Activated naive CD8-positive, alpha-beta T cell treated with anti-CD3 and anti-CD28 coated beads for 36 hours (primary cell): Measurements from ENCODE around the gene HAUS6. TPM values are rescaled to one million over a fixed set of nuclear protein-coding genes. Genes with fewer than 3 reads are reported as not detected.

ENCODE experiments used
- DNase-seq: peaks from one replicate; pipeline ENCODE4 v3.0.0; 2021
- H3K27ac Mint-ChIP-seq: one replicate; pipeline ENCODE4 v1.8.0; 2022; ENCODE audit warnings: mild to moderate bottlenecking, moderate library complexity, mixed read lengths
- H3K27me3 Mint-ChIP-seq: one replicate; pipeline ENCODE4 v1.8.0; 2022; ENCODE audit warnings: mild to moderate bottlenecking, mixed read lengths
- H3K36me3 Mint-ChIP-seq: one replicate; pipeline ENCODE4 v1.8.0; 2021; ENCODE audit warnings: mild to moderate bottlenecking, mixed read lengths
- H3K4me1 Mint-ChIP-seq: one replicate; pipeline ENCODE4 v1.8.0; 2021; ENCODE audit warnings: mixed read lengths
- H3K4me3 Mint-ChIP-seq: one replicate; pipeline ENCODE4 v1.8.0; 2022; ENCODE audit warnings: mild to moderate bottlenecking, moderate library complexity, mixed read lengths
- H3K9me3 Mint-ChIP-seq: one replicate; pipeline ENCODE4 v1.8.0; 2022; ENCODE audit warnings: mixed read lengths
- total RNA-seq, 2 experiments: library from RNA; stranded (reverse); gene quantifications; one replicate each; pipeline ENCODE4 v1.2.3, GENCODE V29; 2021

Gene HAUS6
- total RNA-seq, 2 experiments from 2014 or later: 34.0 to 35.8 TPM

DNA sequence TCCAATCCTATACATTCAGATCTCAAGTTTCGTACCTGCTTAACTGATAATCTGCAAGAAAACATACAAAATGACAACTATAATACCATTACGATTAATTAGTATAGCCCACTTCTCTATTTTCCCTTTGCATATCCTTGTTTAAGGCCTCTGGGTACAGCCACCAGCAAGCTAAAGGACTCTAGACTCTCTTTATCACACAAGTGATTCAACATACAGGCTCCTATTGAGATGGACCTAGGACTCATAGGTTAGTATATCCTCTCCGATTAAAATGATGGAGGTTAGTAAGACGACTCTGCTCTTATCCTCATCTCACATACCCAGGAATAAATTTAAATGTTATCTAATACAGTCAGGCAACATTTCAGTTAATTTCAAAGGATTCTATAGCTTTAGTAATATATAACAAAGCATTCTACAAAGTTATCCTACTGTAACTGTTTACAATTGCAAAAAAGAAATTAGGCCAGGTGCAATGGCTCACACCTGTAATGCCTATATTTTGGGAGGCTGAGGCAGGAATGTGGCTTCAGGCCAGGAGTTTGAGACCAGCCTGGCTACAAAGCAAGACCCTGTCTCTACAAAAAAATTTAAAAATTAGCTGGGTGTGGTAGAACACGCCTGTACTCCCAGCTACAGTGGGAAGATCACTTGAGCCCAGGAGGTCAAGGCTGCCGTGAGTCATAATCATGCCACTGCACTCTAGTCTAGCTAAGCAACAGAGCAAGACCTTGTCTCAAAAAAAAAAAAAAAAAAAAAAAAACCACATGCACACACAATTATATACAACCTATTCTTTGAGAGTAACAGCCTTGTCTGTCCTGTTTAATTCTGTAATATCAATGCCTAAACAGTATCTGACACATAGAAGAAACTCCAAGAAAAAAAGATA, 15.4 kb downstream of the HAUS6 start:
- Mint-ChIP-seq H3K9me3 (no peaks in the 10 kb centered on the region), H3K36me3 (peaks cover 17% of the 10 kb centered on the region), H3K4me1 (no peaks in the 10 kb centered on the region), H3K27me3 (no peaks in the 10 kb centered on the region), H3K4me3 (no peak overlapping the region), H3K27ac (no peak overlapping the region)
- no peak for DNase-seq

DNA sequence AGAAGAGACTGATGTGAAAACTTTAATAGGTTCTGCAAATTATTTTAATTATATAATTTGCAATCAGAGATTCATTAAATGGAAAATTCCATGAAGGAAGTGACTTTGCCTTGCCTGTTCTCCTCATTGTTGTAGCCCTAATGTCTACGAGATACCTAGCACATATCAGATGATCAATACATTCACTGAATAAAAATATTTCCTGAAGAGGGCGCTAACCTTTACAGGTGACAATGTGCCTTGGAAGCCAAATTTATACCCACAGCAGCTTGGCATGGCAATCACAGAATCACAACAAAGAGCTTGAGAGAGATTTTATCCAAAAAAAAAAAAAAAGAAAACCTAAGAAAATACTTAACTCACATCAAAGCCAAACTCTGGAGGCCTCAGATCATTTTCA, 17.4 kb downstream of the HAUS6 start:
- Mint-ChIP-seq H3K36me3 (peaks cover 17% of the 10 kb centered on the region), H3K27ac (no peak overlapping the region), H3K4me1 (no peaks in the 10 kb centered on the region), H3K27me3 (no peaks in the 10 kb centered on the region), H3K9me3 (no peaks in the 10 kb centered on the region), H3K4me3 (no peak overlapping the region)
- DNase-seq: no peak

DNA sequence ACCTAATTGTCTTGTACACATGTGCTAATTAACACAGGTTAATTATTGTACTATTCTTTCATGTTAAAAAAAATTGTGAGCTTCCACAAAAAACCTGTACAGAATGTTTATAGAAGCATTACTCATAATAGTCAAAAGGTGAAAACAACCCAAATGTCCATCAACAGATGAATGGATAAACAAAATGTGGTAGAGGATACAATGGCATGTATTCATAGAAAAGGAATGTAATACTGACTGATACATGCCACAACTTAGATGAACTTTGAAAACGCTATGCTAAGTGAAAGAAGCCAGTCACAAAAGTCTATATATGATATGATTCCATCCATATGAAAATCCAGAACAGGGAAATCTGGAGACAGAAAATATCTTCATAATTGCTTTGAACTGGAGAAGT, 27.9 kb downstream of the HAUS6 start:
- Mint-ChIP-seq H3K36me3 (peaks cover 47% of the 10 kb centered on the region), H3K27ac (no peak overlapping the region)

DNA sequence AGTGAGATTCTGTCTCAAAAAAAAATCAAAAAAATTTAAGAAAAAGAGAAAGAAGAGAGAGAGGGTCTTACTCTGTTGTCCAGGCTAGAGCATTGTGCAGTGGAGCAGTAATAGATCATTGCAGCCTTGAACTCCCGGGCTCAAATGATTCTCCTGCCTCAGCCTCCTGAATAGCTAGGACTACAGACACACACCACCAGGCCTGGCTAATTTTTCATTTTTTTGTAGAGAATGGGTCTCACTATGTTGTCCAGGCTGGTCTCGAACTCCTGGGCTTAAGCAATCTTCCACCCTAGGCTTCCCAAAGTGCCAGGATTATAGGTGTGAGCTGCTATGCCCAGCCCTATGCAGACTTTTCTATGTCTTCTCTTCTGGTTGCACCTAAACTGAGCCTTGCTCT, 28.5 kb downstream of the HAUS6 start:
- no peak for DNase-seq
- no peak overlapping the region for H3K27ac Mint-ChIP-seq
- no peaks in the 10 kb centered on the region for H3K27me3 Mint-ChIP-seq
- no peaks in the 10 kb centered on the region for H3K4me1 Mint-ChIP-seq
- no peak overlapping the region for H3K4me3 Mint-ChIP-seq
- no peaks in the 10 kb centered on the region for H3K9me3 Mint-ChIP-seq
- peaks cover 46% of the 10 kb centered on the region for H3K36me3 Mint-ChIP-seq

More for the DNA sequence above, 27.9 kb downstream of the HAUS6 start:
- no peak for DNase-seq
- Mint-ChIP-seq H3K4me1 (no peaks in the 10 kb centered on the region), H3K9me3 (no peaks in the 10 kb centered on the region), H3K4me3 (no peak overlapping the region), H3K27me3 (no peaks in the 10 kb centered on the region)

GRCh38 chr9:19057033-19057432, 45.7 kb downstream of the HAUS6 start:
- Mint-ChIP-seq H3K4me1 (peaks cover 5% of the 10 kb centered on the region), H3K9me3 (no peaks in the 10 kb centered on the region), H3K36me3 (peaks cover 51% of the 10 kb centered on the region), H3K27ac (no peak overlapping the region), H3K27me3 (no peaks in the 10 kb centered on the region), H3K4me3 (no peak overlapping the region)
- no peak for DNase-seq

- Mint-ChIP-seq H3K4me1 (peaks cover 24% of the 10 kb centered on the region), H3K27me3 (no peaks in the 10 kb centered on the region), H3K36me3 (peaks cover 35% of the 10 kb centered on the region), H3K9me3 (no peaks in the 10 kb centered on the region), H3K27ac (peak overlapping the region; percentile 96), H3K4me3 (peak overlapping the region; percentile 96)
- no peak for DNase-seq
Measured at GRCh38 chr9:19050637-19051591, 51.8 kb downstream of the HAUS6 start.

DNA sequence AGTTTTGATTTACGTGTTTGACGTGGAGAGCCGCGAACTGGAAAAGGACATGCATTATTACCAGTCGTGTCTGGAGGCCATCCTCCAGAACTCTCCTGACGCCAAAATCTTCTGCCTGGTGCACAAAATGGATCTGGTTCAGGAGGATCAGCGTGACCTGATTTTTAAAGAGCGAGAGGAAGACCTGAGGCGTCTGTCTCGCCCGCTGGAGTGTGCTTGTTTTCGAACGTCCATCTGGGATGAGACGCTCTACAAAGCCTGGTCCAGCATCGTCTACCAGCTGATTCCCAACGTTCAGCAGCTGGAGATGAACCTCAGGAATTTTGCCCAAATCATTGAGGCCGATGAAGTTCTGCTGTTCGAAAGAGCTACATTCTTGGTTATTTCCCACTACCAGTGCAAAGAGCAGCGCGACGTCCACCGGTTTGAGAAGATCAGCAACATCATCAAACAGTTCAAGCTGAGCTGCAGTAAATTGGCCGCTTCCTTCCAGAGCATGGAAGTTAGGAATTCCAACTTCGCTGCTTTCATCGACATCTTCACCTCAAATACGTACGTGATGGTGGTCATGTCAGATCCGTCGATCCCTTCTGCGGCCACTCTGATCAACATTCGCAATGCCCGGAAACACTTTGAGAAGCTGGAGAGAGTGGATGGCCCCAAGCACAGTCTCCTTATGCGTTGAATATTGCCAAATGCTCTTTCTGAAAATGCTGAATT, 52.6 kb downstream of the HAUS6 start:
- Mint-ChIP-seq H3K27ac (peak overlapping the region; percentile 96), H3K4me3 (peak overlapping the region; percentile 96), H3K27me3 (no peaks in the 10 kb centered on the region), H3K4me1 (peaks cover 24% of the 10 kb centered on the region), H3K9me3 (no peaks in the 10 kb centered on the region), H3K36me3 (peaks cover 31% of the 10 kb centered on the region)
- DNase-seq: no peak

DNA sequence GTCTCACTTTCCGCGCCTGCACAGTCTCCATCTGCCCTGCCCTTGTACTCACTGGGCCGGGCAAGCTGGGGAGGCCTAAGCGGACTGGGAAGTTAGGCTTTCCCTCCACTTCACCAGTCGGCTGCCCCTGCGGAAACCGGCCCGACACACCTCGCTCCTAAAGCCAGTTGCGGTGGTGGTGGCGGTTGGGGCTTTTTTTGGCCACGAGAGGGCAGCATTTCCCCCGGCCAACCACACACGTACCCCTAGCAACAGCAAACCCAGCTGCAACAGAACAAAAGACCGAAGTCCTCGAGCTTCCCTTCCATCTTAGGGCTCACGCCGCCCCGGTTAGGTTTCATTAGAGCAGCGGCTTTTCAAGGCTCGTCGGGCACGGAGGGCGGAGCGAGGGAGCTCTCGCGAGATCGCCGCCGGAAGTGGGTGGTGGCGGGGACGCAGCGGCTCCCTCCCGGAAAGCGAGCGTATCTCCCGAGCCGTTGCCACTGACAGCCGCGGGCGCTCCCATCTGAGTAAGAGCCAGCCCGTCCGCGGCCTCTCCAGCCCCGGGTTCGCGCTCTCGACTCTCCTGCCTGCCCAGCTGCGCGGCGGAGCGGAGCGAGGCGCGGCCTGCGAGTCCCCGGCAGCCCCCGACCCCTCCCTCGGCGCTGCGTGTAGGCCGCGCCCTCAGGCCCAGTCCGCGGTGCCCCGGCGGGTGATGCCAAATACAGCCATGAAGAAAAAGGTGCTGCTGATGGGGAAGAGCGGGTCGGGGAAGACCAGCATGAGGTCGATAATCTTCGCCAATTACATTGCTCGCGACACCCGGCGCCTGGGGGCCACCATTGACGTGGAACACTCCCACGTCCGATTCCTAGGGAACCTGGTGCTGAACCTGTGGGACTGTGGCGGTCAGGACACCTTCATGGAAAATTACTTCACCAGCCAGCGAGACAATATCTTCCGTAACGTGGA, 53.5 kb downstream of the HAUS6 start, which contains the start of gene RRAGA:
Gene RRAGA (plus strand): TSS at position 462 of the 951 bp plus-strand sequence. CDS start 233 bp downstream, at position 695.
- H3K36me3 Mint-ChIP-seq: peaks cover 30% of the 10 kb centered on the region
- DNase-seq: peak; percentile 95
- H3K4me3 Mint-ChIP-seq: peak within 1 kb of the TSS; percentile 96
- peak within 1 kb of the TSS; percentile 96 for H3K27ac Mint-ChIP-seq
- no peaks in the 10 kb centered on the region for H3K9me3 Mint-ChIP-seq
- peaks cover 24% of the 10 kb centered on the region for H3K4me1 Mint-ChIP-seq
- no peaks in the 10 kb centered on the region for H3K27me3 Mint-ChIP-seq

GRCh38 chr9:19036611-19037010, 66.1 kb downstream of the HAUS6 start:
- Mint-ChIP-seq H3K9me3 (no peaks in the 10 kb centered on the region), H3K4me1 (no peaks in the 10 kb centered on the region), H3K27me3 (no peaks in the 10 kb centered on the region), H3K4me3 (no peak overlapping the region), H3K36me3 (no peaks in the 10 kb centered on the region), H3K27ac (no peak overlapping the region)
- DNase-seq: no peak

- Mint-ChIP-seq H3K27ac (no peak within 1 kb of the TSS), H3K36me3 (no peaks in the 10 kb centered on the region), H3K27me3 (peaks cover 6% of the 10 kb centered on the region), H3K4me3 (no peak within 1 kb of the TSS), H3K4me1 (peaks cover 5% of the 10 kb centered on the region), H3K9me3 (no peaks in the 10 kb centered on the region)
- DNase-seq: no peak
Measured at GRCh38 chr9:19033015-19033414, 69.7 kb downstream of the HAUS6 start, which contains the start of gene SAXO1. Gene SAXO1, minus strand, starts transcription at chr9:19033209. Its CDS starts 301 bp downstream, at chr9:19032908.

- peaks cover 5% of the 10 kb centered on the region for H3K4me1 Mint-ChIP-seq
- no peaks in the 10 kb centered on the region for H3K36me3 Mint-ChIP-seq
- no peak for DNase-seq
- H3K27me3 Mint-ChIP-seq: peaks cover 6% of the 10 kb centered on the region
- no peak overlapping the region for H3K4me3 Mint-ChIP-seq
- H3K27ac Mint-ChIP-seq: no peak overlapping the region
- no peaks in the 10 kb centered on the region for H3K9me3 Mint-ChIP-seq
Measured at GRCh38 chr9:19032406-19032805, 70.3 kb downstream of the HAUS6 start.

DNA sequence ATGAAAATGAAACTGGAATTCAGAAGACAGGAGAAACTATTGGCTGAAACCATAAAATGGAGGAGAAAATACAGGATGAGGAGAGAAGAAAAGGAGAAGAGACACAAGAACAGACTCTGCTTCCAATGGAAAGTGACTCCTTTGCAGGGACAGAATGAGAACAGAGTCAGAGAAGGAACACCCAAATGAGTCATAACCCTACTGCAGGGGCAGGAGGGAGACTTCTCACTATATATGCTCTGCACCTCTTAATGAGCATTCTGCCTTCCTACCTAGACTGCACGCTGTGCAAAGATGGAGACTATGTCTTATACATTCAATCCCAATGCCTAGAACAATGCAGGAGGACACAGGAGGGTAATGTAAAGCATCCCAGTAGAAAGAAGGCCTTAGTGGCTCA, 71.8 kb downstream of the HAUS6 start:
- Mint-ChIP-seq H3K4me3 (no peak overlapping the region), H3K27ac (no peak overlapping the region), H3K4me1 (peaks cover 12% of the 10 kb centered on the region), H3K9me3 (no peaks in the 10 kb centered on the region), H3K36me3 (peaks cover 3% of the 10 kb centered on the region), H3K27me3 (peaks cover 6% of the 10 kb centered on the region)
- no peak for DNase-seq

GRCh38 chr9:19028835-19029451, 73.8 kb downstream of the HAUS6 start:
- Mint-ChIP-seq H3K4me1 (peaks cover 12% of the 10 kb centered on the region), H3K4me3 (no peak overlapping the region), H3K27me3 (peaks cover 6% of the 10 kb centered on the region), H3K27ac (no peak overlapping the region), H3K9me3 (no peaks in the 10 kb centered on the region), H3K36me3 (peaks cover 3% of the 10 kb centered on the region)
- DNase-seq: peak; percentile 24
